Activated CD8-positive, alpha-beta T cell treated with anti-CD3 and anti-CD28 coated beads for 36 hours (primary cell): Measurements from ENCODE around the gene TPM2. TPM values are rescaled to one million over a fixed set of nuclear protein-coding genes. Genes with fewer than 3 reads are reported as not detected.

Experiments
- ATAC-seq: fragments of 200-7000 bp; cut with Tn5 transposase; one replicate; pipeline ENCODE4 v1.10.0; 2021; ENCODE audit warnings: mild to moderate bottlenecking, moderate library complexity
- CTCF ChIA-PET: fragments of 350-600 bp; sonication (Branson Sonifier 250); formaldehyde crosslinking; loops from one replicate; lab custom pipeline; 2021; ENCODE audit warnings: antibody characterized with exemption; lab: Charles Lee
- POLR2A ChIA-PET: fragments of 350-600 bp; sonication (Branson Sonifier 250); formaldehyde crosslinking; loops from one replicate; lab custom pipeline; 2021; ENCODE audit warnings: antibody characterized with exemption; lab: Charles Lee
- DNase-seq: peaks from one replicate; pipeline ENCODE4 v3.0.0-alpha.2; 2020
- H3K27ac Mint-ChIP-seq: one replicate; pipeline ENCODE4 v1.8.0; 2021; ENCODE audit warnings: mild to moderate bottlenecking, mixed read lengths
- H3K27me3 Mint-ChIP-seq: one replicate; pipeline ENCODE4 v1.8.0; 2021; ENCODE audit warnings: mixed read lengths
- H3K36me3 Mint-ChIP-seq: one replicate; pipeline ENCODE4 v1.8.0; 2021; ENCODE audit warnings: low read depth, mixed read lengths
- H3K4me1 Mint-ChIP-seq: one replicate; pipeline ENCODE4 v1.8.0; 2021; ENCODE audit warnings: low read depth, mixed read lengths
- H3K4me3 Mint-ChIP-seq: one replicate; pipeline ENCODE4 v1.8.0; 2021; ENCODE audit warnings: mild to moderate bottlenecking, moderate library complexity, mixed read lengths
- H3K9me3 Mint-ChIP-seq: one replicate; pipeline ENCODE4 v1.8.0; 2021; ENCODE audit warnings: mixed read lengths
- intact Hi-C: fragments of 100-400 bp; cut with micrococcal nuclease; formaldehyde crosslinking; loops from one replicate; pipeline ENCODE4 v1.10.0; 2022
- total RNA-seq, 2 experiments: library from RNA; stranded (reverse); gene quantifications; one replicate each; pipeline ENCODE4 v1.2.3, GENCODE V29; 2021
- TF ChIP-seq, protein P1 (sequence below): fragments of 200-600 bp; IDR thresholded peaks from one replicate; pipeline ENCODE4 v1.8.0; 2022; ENCODE audit warnings: antibody characterized with exemption, mild to moderate bottlenecking

TPM2 gene
- total RNA-seq, 2 experiments from 2014 or later: 4.8 to 5.3 TPM

DNA sequence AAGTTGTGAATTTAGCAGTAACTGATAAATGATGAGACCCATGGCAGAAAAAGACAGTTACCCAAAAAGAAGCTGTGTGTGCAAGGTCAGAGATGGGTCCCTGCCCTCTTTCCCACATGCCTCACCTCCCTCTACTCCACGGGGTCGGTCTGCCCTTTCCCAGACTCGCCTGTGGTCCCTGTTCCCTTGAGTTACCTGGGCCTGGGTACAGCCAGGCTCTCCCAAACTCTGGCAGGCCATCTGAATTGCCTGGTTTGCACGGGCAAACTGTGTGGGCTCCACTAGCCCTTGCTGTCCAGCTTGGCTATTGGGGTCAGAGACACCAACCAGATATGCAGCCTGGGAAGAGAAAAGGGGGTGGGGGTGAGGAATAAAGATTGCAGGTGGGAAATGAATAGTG is 18.4 kb upstream of the TPM2 start:
- H3K4me3 Mint-ChIP-seq: no peak overlapping the region
- H3K27me3 Mint-ChIP-seq: no peaks in the 10 kb centered on the region
- no peaks in the 10 kb centered on the region for H3K9me3 Mint-ChIP-seq
- DNase-seq: no peak
- peaks cover 58% of the 10 kb centered on the region for H3K36me3 Mint-ChIP-seq
- peak overlapping the region; percentile 3 for H3K27ac Mint-ChIP-seq
- intact Hi-C loops: no loop called here
- POLR2A ChIA-PET: interaction anchor here (0.9 to 1.6 kb wide), 2 partner anchors 11 to 13 kb away, joined by 3 to 4 read pairs; no protein-coding TSS in a partner anchor
- CTCF ChIA-PET: interaction anchor here (0.9 to 15.2 kb wide), 2 partner anchors 12 to 16 kb away, joined by 3 to 121 read pairs; no protein-coding TSS in a partner anchor
- peaks cover 4% of the 10 kb centered on the region for H3K4me1 Mint-ChIP-seq
- TF ChIP-seq, protein P1, sequence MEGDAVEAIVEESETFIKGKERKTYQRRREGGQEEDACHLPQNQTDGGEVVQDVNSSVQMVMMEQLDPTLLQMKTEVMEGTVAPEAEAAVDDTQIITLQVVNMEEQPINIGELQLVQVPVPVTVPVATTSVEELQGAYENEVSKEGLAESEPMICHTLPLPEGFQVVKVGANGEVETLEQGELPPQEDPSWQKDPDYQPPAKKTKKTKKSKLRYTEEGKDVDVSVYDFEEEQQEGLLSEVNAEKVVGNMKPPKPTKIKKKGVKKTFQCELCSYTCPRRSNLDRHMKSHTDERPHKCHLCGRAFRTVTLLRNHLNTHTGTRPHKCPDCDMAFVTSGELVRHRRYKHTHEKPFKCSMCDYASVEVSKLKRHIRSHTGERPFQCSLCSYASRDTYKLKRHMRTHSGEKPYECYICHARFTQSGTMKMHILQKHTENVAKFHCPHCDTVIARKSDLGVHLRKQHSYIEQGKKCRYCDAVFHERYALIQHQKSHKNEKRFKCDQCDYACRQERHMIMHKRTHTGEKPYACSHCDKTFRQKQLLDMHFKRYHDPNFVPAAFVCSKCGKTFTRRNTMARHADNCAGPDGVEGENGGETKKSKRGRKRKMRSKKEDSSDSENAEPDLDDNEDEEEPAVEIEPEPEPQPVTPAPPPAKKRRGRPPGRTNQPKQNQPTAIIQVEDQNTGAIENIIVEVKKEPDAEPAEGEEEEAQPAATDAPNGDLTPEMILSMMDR: no peak
- ATAC-seq: no peak

DNA sequence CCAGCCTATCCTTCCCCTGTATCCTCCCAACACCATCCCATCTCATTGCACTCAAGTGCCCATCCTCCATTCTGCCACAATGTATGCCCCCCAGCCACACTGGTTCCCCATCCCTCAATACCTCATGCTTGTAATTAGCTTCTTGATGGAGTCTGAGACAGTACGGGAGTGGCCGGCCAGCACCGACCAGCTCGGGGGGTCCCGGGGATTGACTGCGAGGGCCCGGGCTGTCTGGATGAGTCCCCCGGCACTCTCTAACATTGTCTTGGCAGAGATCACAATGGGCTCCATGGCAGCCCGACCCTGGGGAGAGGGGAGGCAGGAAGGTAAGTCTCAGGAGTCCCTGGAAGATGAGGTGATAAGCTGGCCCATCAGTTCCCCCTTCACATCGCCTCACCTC is 17.2 kb upstream of the TPM2 start:
- POLR2A ChIA-PET: no interaction called here
- H3K9me3 Mint-ChIP-seq: no peaks in the 10 kb centered on the region
- no peak overlapping the region for H3K27ac Mint-ChIP-seq
- no peak for ATAC-seq
- intact Hi-C loops: no loop called here
- H3K4me1 Mint-ChIP-seq: peaks cover under 1% of the 10 kb centered on the region
- H3K36me3 Mint-ChIP-seq: peaks cover 60% of the 10 kb centered on the region
- no peaks in the 10 kb centered on the region for H3K27me3 Mint-ChIP-seq
- DNase-seq: no peak
- CTCF ChIA-PET: interaction anchor here (0.9 to 15.2 kb wide), 3 partner anchors 11 to 20 kb away, joined by 3 to 121 read pairs (median 4); no protein-coding TSS in a partner anchor
- TF ChIP-seq, protein P1: no peak
- H3K4me3 Mint-ChIP-seq: no peak overlapping the region

DNA sequence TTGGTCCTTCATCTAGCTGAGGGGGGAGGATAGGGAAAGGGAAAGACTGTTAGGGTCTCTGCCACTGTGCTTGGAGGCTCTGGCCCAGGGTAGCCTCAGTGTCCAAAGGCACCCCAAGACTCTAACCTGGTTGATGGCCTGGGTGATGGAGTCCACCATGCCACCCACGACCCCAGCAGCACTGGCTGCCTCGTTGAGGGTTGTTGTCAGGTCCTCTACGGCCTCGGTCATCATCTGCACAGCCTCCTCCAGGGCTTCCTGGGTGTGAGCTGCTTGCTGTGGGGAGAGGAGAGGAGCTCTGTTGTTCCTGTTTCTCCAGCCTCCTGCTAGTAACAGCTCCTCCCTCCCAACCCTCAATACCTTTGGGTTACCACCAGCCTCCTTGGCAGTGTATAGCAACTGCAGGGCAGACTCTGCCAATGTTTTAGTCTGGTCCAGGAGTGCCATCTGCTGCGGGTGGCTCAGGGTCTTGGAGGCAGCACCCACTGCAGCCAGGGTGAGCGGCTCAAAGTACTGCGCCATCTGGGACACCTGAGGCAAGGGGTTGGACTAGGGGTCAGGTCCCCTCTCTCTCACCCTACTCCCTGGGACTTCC is 16.2 kb upstream of the TPM2 start:
- ChIA-PET POLR2A (interaction anchor here (1.1 kb wide), 1 partner anchor 107 kb away, joined by 4 read pairs; no protein-coding TSS in a partner anchor), CTCF (interaction anchor here (0.8 to 15.2 kb wide), 2 partner anchors 10 to 95 kb away, joined by 3 to 121 read pairs; no protein-coding TSS in a partner anchor)
- H3K27me3 Mint-ChIP-seq: no peaks in the 10 kb centered on the region
- H3K9me3 Mint-ChIP-seq: no peaks in the 10 kb centered on the region
- H3K4me1 Mint-ChIP-seq: no peaks in the 10 kb centered on the region
- H3K4me3 Mint-ChIP-seq: no peak overlapping the region
- DNase-seq (no peak), ATAC-seq (no peak)
- TF ChIP-seq, protein P1: no peak
- peaks cover 54% of the 10 kb centered on the region for H3K36me3 Mint-ChIP-seq
- intact Hi-C loops: no loop called here
- peak overlapping the region; percentile 20 for H3K27ac Mint-ChIP-seq

DNA sequence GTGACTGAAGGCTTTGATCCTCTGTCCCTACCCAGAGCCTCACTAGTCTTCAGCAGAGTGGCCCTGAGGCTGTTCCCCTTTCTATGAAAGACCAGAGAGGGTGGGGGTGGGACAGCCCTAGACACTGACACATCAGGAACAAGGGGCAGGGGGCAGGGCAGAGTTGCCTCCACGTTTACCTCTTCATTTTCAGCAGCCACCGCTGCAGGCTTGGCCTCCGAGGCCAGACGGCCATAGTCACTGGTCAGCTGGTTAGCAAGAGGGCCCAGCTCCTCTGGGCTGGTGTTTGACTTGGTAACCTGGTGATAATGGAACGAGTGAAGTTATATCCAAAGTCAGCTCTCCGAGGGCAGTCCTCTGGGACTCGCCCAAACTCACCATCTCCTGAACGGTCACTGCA is 15.6 kb upstream of the TPM2 start:
- no peak overlapping the region for H3K27ac Mint-ChIP-seq
- ChIA-PET CTCF (interaction anchor here (0.8 to 15.2 kb wide), 2 partner anchors 9 to 94 kb away, joined by 3 to 121 read pairs; no protein-coding TSS in a partner anchor), POLR2A (interaction anchor here (1.1 kb wide), 1 partner anchor 108 kb away, joined by 4 read pairs; no protein-coding TSS in a partner anchor)
- H3K4me1 Mint-ChIP-seq: no peaks in the 10 kb centered on the region
- no peak overlapping the region for H3K4me3 Mint-ChIP-seq
- no peaks in the 10 kb centered on the region for H3K9me3 Mint-ChIP-seq
- no peak for ATAC-seq
- peaks cover 48% of the 10 kb centered on the region for H3K36me3 Mint-ChIP-seq
- DNase-seq: no peak
- TF ChIP-seq, protein P1: no peak
- intact Hi-C loops: no loop called here
- no peaks in the 10 kb centered on the region for H3K27me3 Mint-ChIP-seq
